Activated CD4-positive, alpha-beta memory T cell treated with anti-CD3 and anti-CD28 coated beads for 36 hours (primary cell): ENCODE measurements around the gene APH1B. TPM values are rescaled to one million over a fixed set of nuclear protein-coding genes. Genes with fewer than 3 reads are reported as not detected.

ENCODE experiments used
- CTCF ChIA-PET: fragments of 350-600 bp; sonication (Branson Sonifier 250); formaldehyde crosslinking; loops from one replicate; lab custom pipeline; 2021; ENCODE audit warnings: antibody characterized with exemption, inconsistent platforms; lab: Charles Lee
- POLR2A ChIA-PET: fragments of 350-600 bp; sonication (Branson Sonifier 250); formaldehyde crosslinking; loops from one replicate; lab custom pipeline; 2021; ENCODE audit warnings: antibody characterized with exemption; lab: Charles Lee
- DNase-seq: peaks from one replicate; pipeline ENCODE4 v3.0.0-alpha.2; 2020
- H3K27ac Mint-ChIP-seq: one replicate; pipeline ENCODE4 v1.8.0; 2021; ENCODE audit warnings: mixed read lengths
- H3K27me3 Mint-ChIP-seq: one replicate; pipeline ENCODE4 v1.8.0; 2021; ENCODE audit warnings: mixed read lengths
- H3K36me3 Mint-ChIP-seq: one replicate; pipeline ENCODE4 v1.8.0; 2021; ENCODE audit warnings: mixed read lengths
- H3K4me1 Mint-ChIP-seq: one replicate; pipeline ENCODE4 v1.8.0; 2021; ENCODE audit warnings: low read depth, mixed read lengths
- H3K4me3 Mint-ChIP-seq: one replicate; pipeline ENCODE4 v1.8.0; 2021; ENCODE audit warnings: mild to moderate bottlenecking, mixed read lengths
- H3K9me3 Mint-ChIP-seq: one replicate; pipeline ENCODE4 v1.8.0; 2021; ENCODE audit warnings: mixed read lengths
- intact Hi-C: fragments of 100-400 bp; cut with micrococcal nuclease; formaldehyde crosslinking; loops from one replicate; pipeline ENCODE4 v1.15.1; 2023
- total RNA-seq, 2 experiments: library from RNA; stranded (reverse); gene quantifications; one replicate each; pipeline ENCODE4 v1.2.3, GENCODE V29; 2021

The APH1B gene
- total RNA-seq, 2 experiments from 2014 or later = 6.6 to 7.0 TPM

GRCh38 chr15:63254991-63255390 lies 22.4 kb upstream of the APH1B start:
- H3K27ac Mint-ChIP-seq = no peak overlapping the region
- peaks cover 13% of the 10 kb centered on the region for H3K4me1 Mint-ChIP-seq
- no peak overlapping the region for H3K4me3 Mint-ChIP-seq
- H3K9me3 Mint-ChIP-seq = no peaks in the 10 kb centered on the region
- intact Hi-C loops = no loop called here
- ChIA-PET POLR2A (no interaction called here), CTCF (no interaction called here)
- DNase-seq = no peak
- no peaks in the 10 kb centered on the region for H3K27me3 Mint-ChIP-seq
- peaks cover 31% of the 10 kb centered on the region for H3K36me3 Mint-ChIP-seq

GRCh38 chr15:63255489-63255990 lies 21.9 kb upstream of the APH1B start:
- Mint-ChIP-seq H3K27me3 (no peaks in the 10 kb centered on the region), H3K4me3 (no peak overlapping the region), H3K27ac (peak overlapping the region; percentile 13), H3K4me1 (peaks cover 10% of the 10 kb centered on the region), H3K9me3 (no peaks in the 10 kb centered on the region), H3K36me3 (peaks cover 28% of the 10 kb centered on the region)
- DNase-seq = no peak
- POLR2A ChIA-PET = no interaction called here
- CTCF ChIA-PET = interaction anchor here (1.0 kb wide), 1 partner anchor 208 kb away, joined by 3 read pairs; no protein-coding TSS in a partner anchor
- intact Hi-C loops = no loop called here

GRCh38 chr15:63256433-63257274 lies 20.8 kb upstream of the APH1B start:
- Mint-ChIP-seq H3K27me3 (no peaks in the 10 kb centered on the region), H3K27ac (no peak overlapping the region), H3K4me3 (no peak overlapping the region), H3K4me1 (peaks cover 10% of the 10 kb centered on the region), H3K9me3 (no peaks in the 10 kb centered on the region), H3K36me3 (peaks cover 30% of the 10 kb centered on the region)
- ChIA-PET POLR2A (no interaction called here), CTCF (no interaction called here)
- intact Hi-C loops = no loop called here
- DNase-seq = no peak

GRCh38 chr15:63258658-63259057 lies 18.7 kb upstream of the APH1B start:
- H3K4me1 Mint-ChIP-seq = peaks cover 7% of the 10 kb centered on the region
- DNase-seq = no peak
- intact Hi-C loops = no loop called here
- ChIA-PET CTCF (no interaction called here), POLR2A (no interaction called here)
- H3K9me3 Mint-ChIP-seq = no peaks in the 10 kb centered on the region
- H3K4me3 Mint-ChIP-seq = no peak overlapping the region
- H3K36me3 Mint-ChIP-seq = peaks cover 37% of the 10 kb centered on the region
- H3K27ac Mint-ChIP-seq = peak overlapping the region; percentile 18
- no peaks in the 10 kb centered on the region for H3K27me3 Mint-ChIP-seq

GRCh38 chr15:63260791-63261190 lies 16.6 kb upstream of the APH1B start:
- H3K4me1 Mint-ChIP-seq = peaks cover 3% of the 10 kb centered on the region
- intact Hi-C loops = no loop called here
- peaks cover 46% of the 10 kb centered on the region for H3K36me3 Mint-ChIP-seq
- no peak for DNase-seq
- no peaks in the 10 kb centered on the region for H3K9me3 Mint-ChIP-seq
- ChIA-PET CTCF (interaction anchor here (1.3 kb wide), 1 partner anchor 212 kb away, joined by 3 read pairs; no protein-coding TSS in a partner anchor), POLR2A (no interaction called here)
- no peaks in the 10 kb centered on the region for H3K27me3 Mint-ChIP-seq
- H3K27ac Mint-ChIP-seq = no peak overlapping the region
- no peak overlapping the region for H3K4me3 Mint-ChIP-seq

- no peak overlapping the region for H3K4me3 Mint-ChIP-seq
- no peak overlapping the region for H3K27ac Mint-ChIP-seq
- POLR2A ChIA-PET = interaction anchor here (0.8 kb wide), 1 partner anchor 14 kb away, joined by 3 read pairs; no protein-coding TSS in a partner anchor
- CTCF ChIA-PET = no interaction called here
- no peaks in the 10 kb centered on the region for H3K9me3 Mint-ChIP-seq
- DNase-seq = no peak
- H3K4me1 Mint-ChIP-seq = peaks cover 3% of the 10 kb centered on the region
- H3K27me3 Mint-ChIP-seq = no peaks in the 10 kb centered on the region
- intact Hi-C loops = no loop called here
- H3K36me3 Mint-ChIP-seq = peaks cover 44% of the 10 kb centered on the region
Measured at GRCh38 chr15:63261311-63261710, 16.1 kb upstream of the APH1B start.

GRCh38 chr15:63263519-63263918 lies 13.9 kb upstream of the APH1B start:
- POLR2A ChIA-PET = no interaction called here
- Mint-ChIP-seq H3K27ac (no peak overlapping the region), H3K4me3 (no peak overlapping the region), H3K27me3 (no peaks in the 10 kb centered on the region), H3K9me3 (no peaks in the 10 kb centered on the region), H3K36me3 (peaks cover 39% of the 10 kb centered on the region), H3K4me1 (peaks cover 3% of the 10 kb centered on the region)
- no peak for DNase-seq
- intact Hi-C loops = no loop called here
- CTCF ChIA-PET = no interaction called here

- Mint-ChIP-seq H3K27me3 (no peaks in the 10 kb centered on the region), H3K36me3 (peaks cover 40% of the 10 kb centered on the region), H3K9me3 (no peaks in the 10 kb centered on the region), H3K27ac (no peak overlapping the region), H3K4me1 (peaks cover 3% of the 10 kb centered on the region), H3K4me3 (no peak overlapping the region)
- intact Hi-C loops = no loop called here
- ChIA-PET CTCF (interaction anchor here (1.4 kb wide), 1 partner anchor 18 kb away, joined by 3 read pairs; no protein-coding TSS in a partner anchor), POLR2A (interaction anchor here (0.6 kb wide), 2 partner anchors 102 to 783 kb away, joined by 3 to 4 read pairs; no protein-coding TSS in a partner anchor)
- no peak for DNase-seq
Measured at GRCh38 chr15:63264688-63265293, 12.6 kb upstream of the APH1B start.

- CTCF ChIA-PET = interaction anchor here (0.9 to 1.7 kb wide), 2 partner anchors 82 to 227 kb away, joined by 3 to 6 read pairs; no protein-coding TSS in a partner anchor
- peaks cover 22% of the 10 kb centered on the region for H3K4me1 Mint-ChIP-seq
- no peaks in the 10 kb centered on the region for H3K27me3 Mint-ChIP-seq
- no peak for DNase-seq
- H3K36me3 Mint-ChIP-seq = no peaks in the 10 kb centered on the region
- no peak overlapping the region for H3K4me3 Mint-ChIP-seq
- H3K27ac Mint-ChIP-seq = no peak overlapping the region
- H3K9me3 Mint-ChIP-seq = no peaks in the 10 kb centered on the region
- POLR2A ChIA-PET = no interaction called here
- intact Hi-C loops = loop anchor here (10.0 kb wide), 1 partner anchor 230 kb away; the partner anchor contains the start of gene TPM1
Measured at GRCh38 chr15:63274427-63274826, 3.0 kb upstream of the APH1B start.

GRCh38 chr15:63276342-63277037 lies 915 bp upstream of the APH1B start:
- no peak for DNase-seq
- ChIA-PET CTCF (interaction anchor here (1.1 to 2.5 kb wide), 2 partner anchors 12 to 126 kb away, joined by 6 to 12 read pairs; no protein-coding TSS in a partner anchor), POLR2A (interaction anchor here (1.1 to 1.4 kb wide), 3 partner anchors 64 to 119 kb away, joined by 3 to 6 read pairs (median 3); partner anchors contain the start of gene RPS27L)
- H3K36me3 Mint-ChIP-seq = no peaks in the 10 kb centered on the region
- H3K9me3 Mint-ChIP-seq = no peaks in the 10 kb centered on the region
- intact Hi-C loops = loop anchor here (2.0 to 10.0 kb wide), 4 partner anchors 39 to 232 kb away; partner anchors contain the start of genes RPS27L and TPM1
- peaks cover 20% of the 10 kb centered on the region for H3K4me1 Mint-ChIP-seq
- H3K27ac Mint-ChIP-seq = peak overlapping the region; percentile 59
- peak overlapping the region; percentile 80 for H3K4me3 Mint-ChIP-seq
- no peaks in the 10 kb centered on the region for H3K27me3 Mint-ChIP-seq

- intact Hi-C loops = loop anchor here (2.0 to 10.0 kb wide), 4 partner anchors 41 to 233 kb away; partner anchors contain the start of genes RPS27L and TPM1
- no peaks in the 10 kb centered on the region for H3K9me3 Mint-ChIP-seq
- no peaks in the 10 kb centered on the region for H3K36me3 Mint-ChIP-seq
- no peaks in the 10 kb centered on the region for H3K27me3 Mint-ChIP-seq
- H3K4me1 Mint-ChIP-seq = peaks cover 18% of the 10 kb centered on the region
- ChIA-PET POLR2A (interaction anchor here (0.6 to 1.4 kb wide), 2 partner anchors 83 to 87 kb away, joined by 3 read pairs; no protein-coding TSS in a partner anchor), CTCF (interaction anchor here (1.0 to 1.3 kb wide), 2 partner anchors 11 to 230 kb away, joined by 3 read pairs; no protein-coding TSS in a partner anchor)
- DNase-seq = no peak
- H3K4me3 Mint-ChIP-seq = peak overlapping the region; percentile 70
- H3K27ac Mint-ChIP-seq = no peak overlapping the region
Measured at GRCh38 chr15:63277893-63278456, 570 bp downstream of the APH1B start.
